Measurements from ENCODE around the gene JMJD7.

The JMJD7 gene

GRCh38 chr15:41804361-41804760 is 23.5 kb upstream of the JMJD7 start:
- H3K36me3 ChIP-seq, result peaks cover 3% of the 10 kb centered on the region; the same call in 1 of the 2 replicates
- TF ChIP-seq, protein P1, sequence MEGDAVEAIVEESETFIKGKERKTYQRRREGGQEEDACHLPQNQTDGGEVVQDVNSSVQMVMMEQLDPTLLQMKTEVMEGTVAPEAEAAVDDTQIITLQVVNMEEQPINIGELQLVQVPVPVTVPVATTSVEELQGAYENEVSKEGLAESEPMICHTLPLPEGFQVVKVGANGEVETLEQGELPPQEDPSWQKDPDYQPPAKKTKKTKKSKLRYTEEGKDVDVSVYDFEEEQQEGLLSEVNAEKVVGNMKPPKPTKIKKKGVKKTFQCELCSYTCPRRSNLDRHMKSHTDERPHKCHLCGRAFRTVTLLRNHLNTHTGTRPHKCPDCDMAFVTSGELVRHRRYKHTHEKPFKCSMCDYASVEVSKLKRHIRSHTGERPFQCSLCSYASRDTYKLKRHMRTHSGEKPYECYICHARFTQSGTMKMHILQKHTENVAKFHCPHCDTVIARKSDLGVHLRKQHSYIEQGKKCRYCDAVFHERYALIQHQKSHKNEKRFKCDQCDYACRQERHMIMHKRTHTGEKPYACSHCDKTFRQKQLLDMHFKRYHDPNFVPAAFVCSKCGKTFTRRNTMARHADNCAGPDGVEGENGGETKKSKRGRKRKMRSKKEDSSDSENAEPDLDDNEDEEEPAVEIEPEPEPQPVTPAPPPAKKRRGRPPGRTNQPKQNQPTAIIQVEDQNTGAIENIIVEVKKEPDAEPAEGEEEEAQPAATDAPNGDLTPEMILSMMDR (IDR thresholded peaks at IDR 0.05; ENCODE audit: low read depth, low read length), result no peak
- peaks cover 25% of the 10 kb centered on the region for H3K4me1 ChIP-seq
- H3K27me3 ChIP-seq, result no peaks in the 10 kb centered on the region
- no peaks in the 10 kb centered on the region for H3K9me3 ChIP-seq
- H3K4me3 ChIP-seq (ENCODE audit: low read depth, low read length), result no peak overlapping the region
- DNase-seq, result no peak

DNA sequence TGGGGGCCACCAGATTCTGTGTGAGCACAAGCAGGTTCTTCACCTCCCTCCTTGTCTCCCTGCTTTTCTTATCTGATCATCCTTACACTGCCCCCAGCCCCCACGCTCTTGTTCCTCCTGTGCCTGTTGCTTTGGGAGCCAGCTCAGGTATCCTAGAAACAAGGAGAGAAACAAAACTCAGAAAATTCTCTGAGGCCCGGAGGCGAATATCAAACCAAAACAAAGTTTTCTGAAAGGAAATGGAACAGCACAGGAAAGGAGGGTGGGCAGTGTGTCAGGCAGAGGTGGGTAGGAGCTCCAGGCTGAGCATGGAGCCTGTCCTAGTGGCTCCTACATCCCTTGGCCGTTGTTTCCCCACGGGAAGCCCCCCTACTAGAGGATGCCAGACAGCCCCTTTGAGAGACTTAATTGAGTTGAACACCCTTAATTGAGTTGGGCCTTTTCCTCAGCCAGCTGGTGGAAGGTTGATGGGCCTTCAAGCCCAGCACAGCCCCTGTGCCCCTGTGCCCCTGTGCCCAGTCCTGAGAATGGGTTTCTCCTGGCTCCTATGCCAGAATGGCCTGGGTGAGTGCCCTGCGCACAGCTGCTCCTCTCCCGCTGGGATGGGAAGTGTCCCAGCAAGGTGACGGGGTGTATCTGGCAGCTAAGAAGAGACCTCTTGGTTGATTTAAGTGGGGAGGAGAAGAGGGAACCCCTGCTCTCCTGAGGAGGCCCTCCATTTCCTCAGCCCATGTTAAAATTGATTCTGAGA is 22.8 kb upstream of the JMJD7 start:
- Histone ChIP-seq H3K27me3 (no peaks in the 10 kb centered on the region), H3K4me1 (peaks cover 25% of the 10 kb centered on the region), H3K9me3 (no peaks in the 10 kb centered on the region), H3K36me3 (peaks cover 3% of the 10 kb centered on the region; the same call in 1 of the 2 replicates), H3K4me3 (ENCODE audit: low read depth, low read length) (no peak overlapping the region)
- TF ChIP-seq, protein P1 (IDR thresholded peaks at IDR 0.05; ENCODE audit: low read depth, low read length), result no peak
- DNase-seq, result no peak

DNA sequence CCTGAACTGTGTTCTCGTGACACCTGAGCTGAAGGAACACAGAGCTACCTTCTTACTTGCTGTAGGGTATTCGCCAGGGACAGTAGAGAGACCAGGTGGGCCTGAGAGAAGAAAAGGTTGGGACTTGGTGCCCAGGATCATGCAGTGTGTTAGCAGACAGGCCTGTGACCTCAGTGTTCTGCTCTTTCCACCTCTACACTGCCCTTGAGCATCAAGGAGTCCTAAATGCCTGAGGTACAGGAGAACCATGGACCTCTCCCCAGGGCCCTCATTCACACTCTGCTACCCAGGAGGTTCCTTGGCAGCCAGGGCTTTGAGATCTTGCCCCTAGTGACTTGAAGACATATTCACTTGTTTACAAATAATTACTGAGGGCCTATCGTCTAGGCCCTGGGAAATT is 22.2 kb upstream of the JMJD7 start:
- no peaks in the 10 kb centered on the region for H3K27me3 ChIP-seq
- peaks cover 3% of the 10 kb centered on the region; the same call in 1 of the 2 replicates for H3K36me3 ChIP-seq
- H3K4me1 ChIP-seq, result peaks cover 25% of the 10 kb centered on the region
- no peak for DNase-seq
- H3K4me3 ChIP-seq (ENCODE audit: low read depth, low read length), result no peak overlapping the region
- no peaks in the 10 kb centered on the region for H3K9me3 ChIP-seq
- TF ChIP-seq, protein P1 (IDR thresholded peaks at IDR 0.05; ENCODE audit: low read depth, low read length), result no peak

GRCh38 chr15:41806291-41807181 is 21.4 kb upstream of the JMJD7 start:
- Histone ChIP-seq H3K36me3 (no peaks in the 10 kb centered on the region), H3K9me3 (no peaks in the 10 kb centered on the region), H3K4me1 (peaks cover 25% of the 10 kb centered on the region), H3K4me3 (ENCODE audit: low read depth, low read length) (no peak overlapping the region), H3K27me3 (no peaks in the 10 kb centered on the region)
- DNase-seq, result peak; percentile 37
- TF ChIP-seq, protein P1 (IDR thresholded peaks at IDR 0.05; ENCODE audit: low read depth, low read length), result no peak

DNA sequence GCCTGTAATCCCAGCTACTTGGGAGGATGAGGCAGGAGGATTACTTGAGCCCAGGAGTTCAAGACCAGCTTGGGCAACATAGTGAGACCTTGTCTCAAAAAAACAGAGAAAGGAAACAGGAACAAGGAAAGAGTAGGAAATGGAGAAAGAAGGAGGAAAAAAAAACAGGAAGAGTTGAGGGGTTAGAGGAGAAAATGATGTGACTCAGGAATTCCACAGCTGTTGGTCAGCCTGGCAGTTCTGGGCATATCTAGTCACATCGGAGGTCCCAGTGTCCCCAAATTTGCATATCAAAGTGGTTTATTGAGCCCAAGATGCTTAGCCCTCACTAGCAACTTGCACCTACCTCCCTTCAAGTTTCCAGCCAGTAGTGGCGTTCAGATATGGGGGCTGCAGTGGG is 18.8 kb upstream of the JMJD7 start:
- no peaks in the 10 kb centered on the region for H3K9me3 ChIP-seq
- no peak for DNase-seq
- H3K36me3 ChIP-seq, result no peaks in the 10 kb centered on the region
- TF ChIP-seq, protein P1 (IDR thresholded peaks at IDR 0.05; ENCODE audit: low read depth, low read length), result no peak
- no peak overlapping the region for H3K4me3 ChIP-seq (ENCODE audit: low read depth, low read length)
- peaks cover 25% of the 10 kb centered on the region for H3K4me1 ChIP-seq
- H3K27me3 ChIP-seq, result no peaks in the 10 kb centered on the region
